ENCODE results near the gene PLPP1. TPM values are rescaled to one million over a fixed set of nuclear protein-coding genes. Genes with fewer than 3 reads are reported as not detected.

PLPP1 gene
- total and polyA plus RNA-seq, 2 of the 8 experiments (the other 6 are each of a cell fraction or from before 2014, with no cell fraction given) = 43.7 to 91.3 TPM

DNA sequence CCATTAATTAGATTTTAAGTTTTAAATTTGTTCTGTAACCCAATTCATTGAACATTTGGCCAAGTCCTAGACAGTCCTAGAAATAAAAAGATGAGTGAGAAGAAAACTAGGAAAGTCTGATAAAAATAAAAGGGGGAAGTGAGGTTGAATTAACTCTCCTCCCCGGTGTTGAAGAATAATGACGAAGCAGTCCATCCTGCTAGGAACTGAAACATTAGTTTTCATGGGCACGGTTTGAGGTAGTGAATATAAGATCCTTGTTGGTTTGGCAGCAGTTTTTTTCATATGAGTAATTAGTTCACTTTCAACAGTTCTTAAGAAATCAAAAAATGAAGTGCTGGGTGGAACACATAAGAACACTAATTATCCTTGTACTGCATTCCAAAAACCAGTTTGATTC lies 123.9 kb downstream of the PLPP1 start (continued):
- TF ChIP-seq RXRA (IDR thresholded peaks at IDR 0.05; ENCODE audit: insufficient read depth, low read depth, low read length) (no peak), SIRT6 (IDR thresholded peaks at IDR 0.05; ENCODE audit: low read length) (no peak), BACH1 (IDR thresholded peaks at IDR 0.05; ENCODE audit: low read length) (no peak), TBP (IDR thresholded peaks at IDR 0.05; ENCODE audit: low read depth, low read length) (no peak), POLR2AphosphoS5 (IDR thresholded peaks at IDR 0.05; ENCODE audit: low read depth, low read length) (no peak), SIN3A (conservative IDR thresholded peaks at IDR 0.05 in 1 of 2, IDR thresholded peaks at IDR 0.05 in 1 of 2; ENCODE audit: low read depth in 1 of 2, low read length in 2 of 2) (no peak), SIX5 (IDR thresholded peaks at IDR 0.05; ENCODE audit: low read depth, low read length) (no peak), EZH2 (IDR thresholded peaks at IDR 0.05; ENCODE audit: low read depth, low read length, severe bottlenecking) (no peak)

Measured in H1 (cell line).